H1 (cell line): ENCODE measurements around the gene PTRH1.

Experiments used
- CBX5 ChIP-seq: fragments of 300-800, 300-1000 bp; sonication (generic); IDR thresholded peaks from 2 replicates; pipeline ENCODE4 v1.7.1; 2016; ENCODE audit warnings: antibody characterized with exemption, low read length, low read depth
- CHD2 ChIP-seq: IDR thresholded peaks from 2 replicates; pipeline ENCODE4 v1.6.1; 2012; ENCODE audit warnings: low read length, improper control_type of control experiment
- CTCF ChIP-seq, 3 experiments: IDR thresholded peaks; 1 replicate in 2 of 3; 2 replicates in 1 of 3; pipeline versions ENCODE4 v1.5.1 to v1.6.1; 2011; ENCODE audit warnings: low read length in 3 of 3, mild to moderate bottlenecking in 3 of 3, inconsistent platforms in 2 of 3, low read depth in 1 of 3, moderate library complexity in 1 of 3; ENCODE audit not compliant: insufficient read depth in 1 of 3; ENCODE audit errors: control extremely low read depth in 1 of 3
- GABPA ChIP-seq: IDR thresholded peaks from 2 replicates; pipeline ENCODE4 v1.6.1; 2011; ENCODE audit warnings: mild to moderate bottlenecking, low read length, moderate library complexity, borderline replicate concordance; ENCODE audit not compliant: insufficient read depth
- POLR2A ChIP-seq, 2 experiments: IDR thresholded peaks; 1 replicate in 1 of 2; 2 replicates in 1 of 2; pipeline ENCODE4 v1.6.1; 2011; ENCODE audit warnings: low read depth in 2 of 2, low read length in 2 of 2, mild to moderate bottlenecking in 2 of 2; ENCODE audit errors: control extremely low read depth in 1 of 2
- TAF1 ChIP-seq: IDR thresholded peaks from 2 replicates; pipeline ENCODE4 v1.6.1; 2011; ENCODE audit warnings: mild to moderate bottlenecking, low read depth, low read length
- TEAD4 ChIP-seq: IDR thresholded peaks from 2 replicates; pipeline ENCODE4 v1.6.1; 2012; ENCODE audit warnings: low read depth, low read length, inconsistent platforms, mixed read lengths

- TF ChIP-seq TEAD4 = no peak
- no peak for TF ChIP-seq TAF1
- no peak for TF ChIP-seq CTCF (IDR thresholded peaks at IDR 0.05; ENCODE audit: control extremely low read depth in 1 of 3, insufficient read depth in 1 of 3, low read depth in 1 of 3, low read length in 3 of 3)
- TF ChIP-seq GABPA = no peak
- no peak for TF ChIP-seq CBX5
- TF ChIP-seq POLR2A (IDR thresholded peaks at IDR 0.05; ENCODE audit: control extremely low read depth in 1 of 2, low read depth in 2 of 2, low read length in 2 of 2) = no peak
- no peak for TF ChIP-seq CHD2
These were observed 453 bp downstream of the PTRH1 start for GRCh38 chr9:127714951-127715469.
